ENCODE measurements around the gene PLEKHA8. TPM values are rescaled to one million over a fixed set of nuclear protein-coding genes. Genes with fewer than 3 reads are reported as not detected.

The PLEKHA8 gene
- total RNA-seq, 1 donor from 2014 or later, result 57.9 TPM

DNA sequence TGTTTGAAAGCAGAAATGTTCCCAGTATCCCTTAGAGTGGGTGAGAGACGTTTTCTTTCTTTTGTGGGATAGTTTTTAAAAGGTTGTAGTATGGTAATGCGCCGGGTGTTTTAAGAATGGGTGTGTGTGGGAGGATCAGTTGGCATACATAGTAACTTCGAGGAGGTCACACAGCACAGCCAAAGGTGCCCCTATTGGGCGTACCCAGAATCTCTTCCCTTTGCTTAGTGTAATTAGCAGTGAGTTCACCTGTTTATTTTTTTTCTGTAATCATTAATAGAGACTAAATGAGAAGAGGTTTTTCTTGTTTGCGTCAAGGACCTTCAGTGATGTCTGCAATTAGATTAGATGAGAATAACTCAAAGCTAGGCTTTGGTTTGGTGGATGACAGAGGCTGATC lies 1.5 kb downstream of the PLEKHA8 start:
- no peak for TF ChIP-seq CTCF (IDR thresholded peaks at IDR 0.05; ENCODE audit: partially characterized antibody, unreplicated experiment)
- H3K36me3 Mint-ChIP-seq (ENCODE audit: unreplicated experiment), result no peaks in the 10 kb centered on the region
- H3K27ac Mint-ChIP-seq (ENCODE audit: unreplicated experiment), result peak overlapping the region; percentile 95
- H3K4me3 Mint-ChIP-seq (ENCODE audit: unreplicated experiment), result no peak overlapping the region
- DNase-seq, result no peak
- peaks cover 4% of the 10 kb centered on the region for H3K27me3 Mint-ChIP-seq (ENCODE audit: unreplicated experiment)
- H3K4me1 Mint-ChIP-seq (ENCODE audit: low read depth, unreplicated experiment), result peaks cover 14% of the 10 kb centered on the region
- H3K9me3 Mint-ChIP-seq (ENCODE audit: unreplicated experiment), result peaks cover 9% of the 10 kb centered on the region

DNA sequence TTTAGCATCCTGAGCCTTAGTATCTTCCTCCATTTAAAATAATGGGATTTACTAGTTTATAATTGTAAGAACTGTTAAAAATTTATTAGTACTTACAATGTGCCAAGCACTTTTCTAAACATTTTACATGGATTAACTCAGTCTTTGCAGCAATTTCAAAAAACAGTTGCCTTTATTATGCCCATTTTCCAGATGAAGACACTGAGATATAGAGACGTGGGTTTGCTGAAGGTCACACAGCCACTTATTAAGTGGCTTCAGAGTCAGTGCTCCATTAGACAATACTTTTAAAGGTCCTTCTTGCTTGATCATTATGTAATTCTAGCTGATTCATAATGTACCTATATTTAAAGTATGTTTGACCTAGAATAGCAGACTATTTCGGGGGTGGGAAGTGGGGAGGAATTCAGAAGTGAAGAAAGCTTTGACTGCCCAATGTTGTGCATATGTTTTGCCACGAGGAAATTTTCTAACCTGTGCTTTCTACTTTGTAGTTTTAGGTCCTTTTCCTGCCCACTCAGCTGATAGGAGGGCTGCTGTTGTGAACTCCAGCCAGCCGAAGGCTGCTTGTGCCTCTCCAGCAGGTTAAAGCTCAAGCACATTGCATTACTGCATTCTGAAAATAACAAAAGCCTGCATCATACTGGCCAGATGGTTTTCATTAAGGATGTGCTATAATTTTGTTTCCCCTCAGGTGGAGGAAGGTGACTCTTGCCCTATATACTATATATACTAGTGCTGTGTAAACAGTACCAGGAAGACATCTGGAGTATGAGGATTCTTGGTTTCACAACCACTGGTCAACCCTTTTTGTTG lies 4.3 kb downstream of the PLEKHA8 start:
- Mint-ChIP-seq H3K36me3 (ENCODE audit: unreplicated experiment) (no peaks in the 10 kb centered on the region), H3K4me3 (ENCODE audit: unreplicated experiment) (no peak overlapping the region), H3K9me3 (ENCODE audit: unreplicated experiment) (peaks cover 9% of the 10 kb centered on the region), H3K27me3 (ENCODE audit: unreplicated experiment) (peaks cover 4% of the 10 kb centered on the region), H3K27ac (ENCODE audit: unreplicated experiment) (no peak overlapping the region), H3K4me1 (ENCODE audit: low read depth, unreplicated experiment) (peaks cover 9% of the 10 kb centered on the region)
- DNase-seq, result no peak
- no peak for TF ChIP-seq CTCF (IDR thresholded peaks at IDR 0.05; ENCODE audit: partially characterized antibody, unreplicated experiment)

GRCh38 chr7:30034501-30034900 lies 6.3 kb downstream of the PLEKHA8 start:
- no peak overlapping the region for H3K4me3 Mint-ChIP-seq (ENCODE audit: unreplicated experiment)
- no peak for TF ChIP-seq CTCF (IDR thresholded peaks at IDR 0.05; ENCODE audit: partially characterized antibody, unreplicated experiment)
- no peaks in the 10 kb centered on the region for H3K36me3 Mint-ChIP-seq (ENCODE audit: unreplicated experiment)
- no peak overlapping the region for H3K27ac Mint-ChIP-seq (ENCODE audit: unreplicated experiment)
- H3K4me1 Mint-ChIP-seq (ENCODE audit: low read depth, unreplicated experiment), result peaks cover 4% of the 10 kb centered on the region
- H3K27me3 Mint-ChIP-seq (ENCODE audit: unreplicated experiment), result no peaks in the 10 kb centered on the region
- DNase-seq, result no peak
- no peaks in the 10 kb centered on the region for H3K9me3 Mint-ChIP-seq (ENCODE audit: unreplicated experiment)

DNA sequence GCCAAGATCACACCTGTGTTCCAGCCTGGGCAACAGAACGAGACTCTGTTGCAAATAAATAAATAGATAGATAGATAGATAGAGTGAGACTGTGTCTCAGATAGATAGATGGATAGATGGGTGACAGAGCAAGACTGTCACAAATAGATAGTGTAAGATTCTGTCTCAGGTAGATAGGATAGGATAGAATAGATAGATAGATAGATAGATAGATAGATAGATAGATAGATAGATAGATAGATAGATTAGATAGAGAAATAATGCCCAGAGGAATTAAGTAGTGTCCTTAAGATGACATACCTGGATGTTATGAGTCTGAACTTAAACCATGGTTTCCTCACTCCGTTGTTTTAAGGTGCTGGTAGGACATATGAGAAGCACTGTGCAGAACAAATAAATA lies 8.0 kb downstream of the PLEKHA8 start:
- Mint-ChIP-seq H3K36me3 (ENCODE audit: unreplicated experiment) (no peaks in the 10 kb centered on the region), H3K27ac (ENCODE audit: unreplicated experiment) (no peak overlapping the region), H3K4me3 (ENCODE audit: unreplicated experiment) (no peak overlapping the region), H3K9me3 (ENCODE audit: unreplicated experiment) (no peaks in the 10 kb centered on the region), H3K27me3 (ENCODE audit: unreplicated experiment) (peaks cover 2% of the 10 kb centered on the region), H3K4me1 (ENCODE audit: low read depth, unreplicated experiment) (peaks cover 11% of the 10 kb centered on the region)
- TF ChIP-seq CTCF (IDR thresholded peaks at IDR 0.05; ENCODE audit: partially characterized antibody, unreplicated experiment), result no peak
- DNase-seq, result no peak

DNA sequence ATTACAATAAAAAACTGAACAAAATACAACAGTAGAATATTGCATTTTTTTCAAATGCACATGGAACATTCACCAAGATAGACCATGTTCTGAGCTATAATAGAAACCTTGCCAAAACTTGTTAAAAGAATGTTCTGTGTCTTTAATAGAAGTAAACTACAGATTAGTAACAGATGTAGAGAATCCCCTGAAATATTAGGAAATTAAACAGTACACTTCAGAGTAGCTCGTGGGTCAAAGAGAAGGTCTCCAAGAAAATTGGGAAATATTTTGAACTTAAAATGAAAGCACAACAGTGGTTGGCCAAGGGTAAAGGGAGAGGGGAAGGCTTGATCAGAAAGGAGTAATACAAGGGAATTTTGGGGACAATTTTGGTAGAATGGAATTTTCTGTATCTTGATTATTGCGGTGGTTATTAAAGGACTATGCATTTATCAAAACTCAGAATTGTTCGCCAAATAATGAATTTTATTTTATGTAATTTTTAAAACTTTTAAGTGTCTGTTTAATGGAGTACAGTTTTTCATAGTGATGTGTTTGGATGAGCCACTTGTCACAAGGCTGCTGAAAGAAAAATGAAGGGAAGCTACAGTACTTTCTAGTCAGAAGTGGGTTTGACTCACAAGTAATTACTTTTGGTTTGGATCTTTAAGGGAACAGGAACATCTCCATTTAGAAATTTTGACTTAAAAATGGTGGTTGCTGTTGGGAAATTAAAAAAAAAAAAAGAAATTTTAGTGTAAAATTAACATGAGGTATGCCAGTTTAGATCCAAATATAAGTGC lies 10.2 kb downstream of the PLEKHA8 start:
- no peak for TF ChIP-seq CTCF (IDR thresholded peaks at IDR 0.05; ENCODE audit: partially characterized antibody, unreplicated experiment)
- Mint-ChIP-seq H3K27ac (ENCODE audit: unreplicated experiment) (no peak overlapping the region), H3K36me3 (ENCODE audit: unreplicated experiment) (no peaks in the 10 kb centered on the region), H3K9me3 (ENCODE audit: unreplicated experiment) (no peaks in the 10 kb centered on the region), H3K4me1 (ENCODE audit: low read depth, unreplicated experiment) (peaks cover 7% of the 10 kb centered on the region), H3K4me3 (ENCODE audit: unreplicated experiment) (no peak overlapping the region), H3K27me3 (ENCODE audit: unreplicated experiment) (peaks cover 2% of the 10 kb centered on the region)
- DNase-seq, result no peak

Data from glutamatergic neuron (in vitro differentiated cells).